ENCODE results near the gene NUP85. TPM values are rescaled to one million over a fixed set of nuclear protein-coding genes. Genes with fewer than 3 reads are reported as not detected.

The NUP85 gene
- total and polyA plus RNA-seq, 4 experiments from 2014 or later = 33.4 to 164 (median 93.1) TPM

- Mint-ChIP-seq H3K9me3 (no peaks in the 10 kb centered on the region), H3K36me3 (peaks cover 3 to 30% of the 10 kb centered on the region in 2 donors), H3K27me3 (no peaks in the 10 kb centered on the region), H3K4me3 (peak overlapping the region; percentile 76 to 85 (median 82)), H3K27ac (peak overlapping the region in 6 of 7 donors; percentile 80 to 92 (median 89)), H3K4me1 (peaks cover 10 to 35% (median 21%) of the 10 kb centered on the region in 4 donors)
- POLR2A ChIA-PET (ENCODE audit: partially characterized antibody) = interaction anchor here (0.6 to 6.3 kb wide), 16 partner anchors 9 to 397 kb away, joined by 3 to 193 read pairs (median 8); partner anchors contain the start of genes ARMC7, GGA3, GRB2 and MRPS7
- DNase-seq = no peak
- intact Hi-C loops (cut with micrococcal nuclease) = loop anchor here (1.0 to 2.0 kb wide), 2 partner anchors 87 to 142 kb away; partner anchors contain the start of gene SUMO2
- CTCF ChIA-PET (ENCODE audit: partially characterized antibody) = interaction anchor here (0.7 to 5.1 kb wide), 8 partner anchors 8 to 248 kb away, joined by 3 to 59 read pairs (median 8); partner anchors contain the start of genes GGA3, MRPS7, NUP85 and SLC25A19
- H3K27me3 ChIP-seq (ENCODE audit: insufficient read depth, low read length) = no peaks in the 10 kb centered on the region
- H3K36me3 ChIP-seq (ENCODE audit: insufficient read depth, low read length) = peaks cover 15% of the 10 kb centered on the region
- H3K4me3 ChIP-seq (ENCODE audit: low read length in 2 of 2) = peak overlapping the region; percentile 61 to 89
- peaks cover 27% of the 10 kb centered on the region for H3K4me1 ChIP-seq (ENCODE audit: insufficient read depth, low read length)
- H3K27ac ChIP-seq (ENCODE audit: low read depth, low read length) = peak overlapping the region; percentile 89
- no peaks in the 10 kb centered on the region for H3K9me3 ChIP-seq (ENCODE audit: control insufficient read depth in 1 of 2, low read length in 2 of 2)
These were observed 64.4 kb downstream of the NUP85 start for GRCh38 chr17:75269844-75270217.

- Mint-ChIP-seq H3K4me1 (peaks cover 10 to 35% (median 22%) of the 10 kb centered on the region in 4 donors), H3K4me3 (peak overlapping the region; percentile 76 to 85 (median 82)), H3K27me3 (no peaks in the 10 kb centered on the region), H3K27ac (peak overlapping the region; percentile 66 to 92 (median 88)), H3K36me3 (peaks cover 3 to 29% of the 10 kb centered on the region in 2 donors), H3K9me3 (no peaks in the 10 kb centered on the region)
- peak overlapping the region; percentile 61 to 89 for H3K4me3 ChIP-seq (ENCODE audit: low read length in 2 of 2)
- peak overlapping the region; percentile 89 for H3K27ac ChIP-seq (ENCODE audit: low read depth, low read length)
- intact Hi-C loops (cut with micrococcal nuclease) = loop anchor here (1.0 to 2.0 kb wide), 2 partner anchors 88 to 142 kb away; partner anchors contain the start of gene SUMO2
- H3K36me3 ChIP-seq (ENCODE audit: insufficient read depth, low read length) = peaks cover 15% of the 10 kb centered on the region
- ChIA-PET CTCF (ENCODE audit: partially characterized antibody) (interaction anchor here (0.6 to 5.1 kb wide), 29 partner anchors 9 to 309 kb away, joined by 3 to 59 read pairs (median 4); partner anchors contain the start of genes GGA3, JPT1, MRPS7 and NUP85), POLR2A (ENCODE audit: partially characterized antibody) (interaction anchor here (0.5 to 6.3 kb wide), 39 partner anchors 9 to 988 kb away, joined by 3 to 193 read pairs (median 6); partner anchors contain the start of genes ARMC7, FDXR, GGA3 and GRB2)
- H3K4me1 ChIP-seq (ENCODE audit: insufficient read depth, low read length) = peaks cover 27% of the 10 kb centered on the region
- no peaks in the 10 kb centered on the region for H3K27me3 ChIP-seq (ENCODE audit: insufficient read depth, low read length)
- DNase-seq = peak in 3 of 5 donors; percentile 13 to 56 (median 15)
- no peaks in the 10 kb centered on the region for H3K9me3 ChIP-seq (ENCODE audit: control insufficient read depth in 1 of 2, low read length in 2 of 2)
These were observed 64.9 kb downstream of the NUP85 start for GRCh38 chr17:75270218-75270965.

- Mint-ChIP-seq H3K36me3 (peaks cover 3 to 24% of the 10 kb centered on the region in 2 donors), H3K27ac (peak within 1 kb of the TSS; percentile 80 to 94 (median 90)), H3K27me3 (no peaks in the 10 kb centered on the region), H3K4me1 (peaks cover 10 to 35% (median 22%) of the 10 kb centered on the region in 4 donors), H3K9me3 (no peaks in the 10 kb centered on the region), H3K4me3 (peak within 1 kb of the TSS; percentile 80 to 91 (median 84))
- Histone ChIP-seq H3K27me3 (ENCODE audit: insufficient read depth, low read length) (no peaks in the 10 kb centered on the region), H3K36me3 (ENCODE audit: insufficient read depth, low read length) (peaks cover 11% of the 10 kb centered on the region), H3K4me1 (ENCODE audit: insufficient read depth, low read length) (peaks cover 27% of the 10 kb centered on the region), H3K9me3 (ENCODE audit: control insufficient read depth in 1 of 2, low read length in 2 of 2) (no peaks in the 10 kb centered on the region), H3K27ac (ENCODE audit: low read depth, low read length) (peak within 1 kb of the TSS; percentile 89), H3K4me3 (ENCODE audit: low read length in 2 of 2) (peak within 1 kb of the TSS; percentile 61 to 89)
- CTCF ChIA-PET (ENCODE audit: partially characterized antibody) = interaction anchor here (0.6 to 5.1 kb wide), 27 partner anchors 10 to 310 kb away, joined by 3 to 59 read pairs (median 4); partner anchors contain the start of genes GGA3, JPT1, MRPS7 and NUP85
- DNase-seq = no peak
- intact Hi-C loops (cut with micrococcal nuclease) = loop anchor here (1.0 to 2.0 kb wide), 4 partner anchors 10 to 141 kb away; partner anchors contain the start of genes GGA3, MRPS7, SLC25A19 and SUMO2
- POLR2A ChIA-PET (ENCODE audit: partially characterized antibody) = interaction anchor here (0.5 to 6.3 kb wide), 40 partner anchors 10 to 989 kb away, joined by 3 to 193 read pairs (median 6); partner anchors contain the start of genes ARMC7, FDXR, GGA3 and GRB2
These were observed 65.4 kb downstream of the NUP85 start, which contains the start of gene MIF4GD for GRCh38 chr17:75270966-75271232. Gene MIF4GD (minus strand): TSS chr17:75271231. CDS start chr17:75270195, 1,036 bp downstream.

GRCh38 chr17:75271233-75271954 lies 65.9 kb downstream of the NUP85 start:
- CTCF ChIA-PET (ENCODE audit: partially characterized antibody) = interaction anchor here (0.6 to 5.1 kb wide), 28 partner anchors 10 to 310 kb away, joined by 3 to 59 read pairs (median 4); partner anchors contain the start of genes GGA3, JPT1, MRPS7 and NUP85
- H3K27ac ChIP-seq (ENCODE audit: low read depth, low read length) = peak overlapping the region; percentile 89
- H3K27me3 Mint-ChIP-seq = no peaks in the 10 kb centered on the region
- H3K9me3 Mint-ChIP-seq = no peaks in the 10 kb centered on the region
- H3K4me1 ChIP-seq (ENCODE audit: insufficient read depth, low read length) = peaks cover 27% of the 10 kb centered on the region
- H3K36me3 ChIP-seq (ENCODE audit: insufficient read depth, low read length) = peaks cover 6% of the 10 kb centered on the region
- H3K9me3 ChIP-seq (ENCODE audit: control insufficient read depth in 1 of 2, low read length in 2 of 2) = no peaks in the 10 kb centered on the region
- peak overlapping the region; percentile 42 to 82 for H3K4me3 ChIP-seq (ENCODE audit: low read length in 2 of 2)
- peaks cover 3 to 21% of the 10 kb centered on the region in 2 donors for H3K36me3 Mint-ChIP-seq
- intact Hi-C loops (cut with micrococcal nuclease) = loop anchor here (1.0 to 2.0 kb wide), 3 partner anchors 10 to 89 kb away; partner anchors contain the start of genes GGA3, MRPS7, SLC25A19 and SUMO2
- H3K4me1 Mint-ChIP-seq = peaks cover 10 to 35% (median 22%) of the 10 kb centered on the region in 4 donors
- H3K27ac Mint-ChIP-seq = peak overlapping the region; percentile 25 to 94 (median 88)
- H3K27me3 ChIP-seq (ENCODE audit: insufficient read depth, low read length) = no peaks in the 10 kb centered on the region
- POLR2A ChIA-PET (ENCODE audit: partially characterized antibody) = interaction anchor here (0.5 to 6.3 kb wide), 41 partner anchors 10 to 1776 kb away, joined by 3 to 193 read pairs (median 5); partner anchors contain the start of genes ARMC7, FDXR, GGA3 and GRB2
- peak overlapping the region; percentile 80 to 91 (median 84) for H3K4me3 Mint-ChIP-seq
- peak; percentile 86 to 94 (median 88) for DNase-seq

- Mint-ChIP-seq H3K27ac (peak overlapping the region; percentile 60 to 94 (median 88)), H3K27me3 (no peaks in the 10 kb centered on the region), H3K36me3 (peaks cover 0 to 15% of the 10 kb centered on the region in 2 donors), H3K9me3 (no peaks in the 10 kb centered on the region), H3K4me1 (peaks cover 10 to 35% (median 22%) of the 10 kb centered on the region in 4 donors), H3K4me3 (peak overlapping the region; percentile 80 to 91 (median 84))
- DNase-seq = no peak
- peak overlapping the region; percentile 82 for H3K27ac ChIP-seq (ENCODE audit: low read depth, low read length)
- intact Hi-C loops (cut with micrococcal nuclease) = loop anchor here (1.0 to 2.0 kb wide), 3 partner anchors 11 to 89 kb away; partner anchors contain the start of genes GGA3, MRPS7, SLC25A19 and SUMO2
- no peaks in the 10 kb centered on the region for H3K9me3 ChIP-seq (ENCODE audit: control insufficient read depth in 1 of 2, low read length in 2 of 2)
- peaks cover 27% of the 10 kb centered on the region for H3K4me1 ChIP-seq (ENCODE audit: insufficient read depth, low read length)
- CTCF ChIA-PET (ENCODE audit: partially characterized antibody) = interaction anchor here (0.6 to 5.1 kb wide), 9 partner anchors 18 to 158 kb away, joined by 3 to 59 read pairs (median 5); partner anchors contain the start of gene SLC25A19
- H3K27me3 ChIP-seq (ENCODE audit: insufficient read depth, low read length) = no peaks in the 10 kb centered on the region
- H3K4me3 ChIP-seq (ENCODE audit: low read length in 2 of 2) = peak overlapping the region; percentile 42 to 82
- no peaks in the 10 kb centered on the region for H3K36me3 ChIP-seq (ENCODE audit: insufficient read depth, low read length)
- POLR2A ChIA-PET (ENCODE audit: partially characterized antibody) = interaction anchor here (0.6 to 6.3 kb wide), 11 partner anchors 9 to 1776 kb away, joined by 3 to 193 read pairs (median 15); partner anchors contain the start of genes GGA3, GRB2, MRPS7 and SLC25A19
These were observed 66.7 kb downstream of the NUP85 start for GRCh38 chr17:75271955-75272847.

Measured in CD4-positive, alpha-beta memory T cell (primary cell).